C4-2B (cell line): ENCODE results near the gene COL15A1.

Experiments used
- H3K27ac ChIP-seq: fragments of 450-650 bp; 2 replicates; pipeline ENCODE4 v1.5.1; 2017
- ZFX ChIP-seq: fragments of 450-650 bp; IDR thresholded peaks from 2 replicates; pipeline ENCODE4 v1.6.1; 2017
- TF ChIP-seq, protein P1 (sequence below): fragments of 450-650 bp; conservative IDR thresholded peaks from 2 replicates; pipeline ENCODE4 v1.5.1; 2017; ENCODE audit warnings: mild to moderate bottlenecking

COL15A1 gene

DNA sequence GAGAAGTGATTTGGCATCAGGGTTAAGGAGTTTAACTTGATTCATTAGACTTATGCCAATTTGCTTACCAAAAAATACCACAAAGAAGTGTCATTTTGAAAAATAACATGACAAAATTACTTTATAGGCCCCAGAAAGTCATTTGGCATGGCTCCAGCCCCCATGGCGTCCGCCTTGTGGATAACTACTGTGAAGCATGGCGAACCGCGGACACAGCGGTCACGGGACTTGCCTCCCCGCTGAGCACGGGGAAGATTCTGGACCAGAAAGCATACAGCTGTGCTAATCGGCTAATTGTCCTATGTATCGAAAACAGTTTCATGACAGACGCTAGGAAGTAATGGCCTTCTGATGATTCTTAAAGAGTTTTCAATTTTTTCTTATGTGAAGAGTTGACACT lies 125.8 kb downstream of the COL15A1 start:
- no peak for TF ChIP-seq ZFX
- TF ChIP-seq, protein P1, sequence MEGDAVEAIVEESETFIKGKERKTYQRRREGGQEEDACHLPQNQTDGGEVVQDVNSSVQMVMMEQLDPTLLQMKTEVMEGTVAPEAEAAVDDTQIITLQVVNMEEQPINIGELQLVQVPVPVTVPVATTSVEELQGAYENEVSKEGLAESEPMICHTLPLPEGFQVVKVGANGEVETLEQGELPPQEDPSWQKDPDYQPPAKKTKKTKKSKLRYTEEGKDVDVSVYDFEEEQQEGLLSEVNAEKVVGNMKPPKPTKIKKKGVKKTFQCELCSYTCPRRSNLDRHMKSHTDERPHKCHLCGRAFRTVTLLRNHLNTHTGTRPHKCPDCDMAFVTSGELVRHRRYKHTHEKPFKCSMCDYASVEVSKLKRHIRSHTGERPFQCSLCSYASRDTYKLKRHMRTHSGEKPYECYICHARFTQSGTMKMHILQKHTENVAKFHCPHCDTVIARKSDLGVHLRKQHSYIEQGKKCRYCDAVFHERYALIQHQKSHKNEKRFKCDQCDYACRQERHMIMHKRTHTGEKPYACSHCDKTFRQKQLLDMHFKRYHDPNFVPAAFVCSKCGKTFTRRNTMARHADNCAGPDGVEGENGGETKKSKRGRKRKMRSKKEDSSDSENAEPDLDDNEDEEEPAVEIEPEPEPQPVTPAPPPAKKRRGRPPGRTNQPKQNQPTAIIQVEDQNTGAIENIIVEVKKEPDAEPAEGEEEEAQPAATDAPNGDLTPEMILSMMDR, result no peak
- H3K27ac ChIP-seq, result no peak overlapping the region

DNA sequence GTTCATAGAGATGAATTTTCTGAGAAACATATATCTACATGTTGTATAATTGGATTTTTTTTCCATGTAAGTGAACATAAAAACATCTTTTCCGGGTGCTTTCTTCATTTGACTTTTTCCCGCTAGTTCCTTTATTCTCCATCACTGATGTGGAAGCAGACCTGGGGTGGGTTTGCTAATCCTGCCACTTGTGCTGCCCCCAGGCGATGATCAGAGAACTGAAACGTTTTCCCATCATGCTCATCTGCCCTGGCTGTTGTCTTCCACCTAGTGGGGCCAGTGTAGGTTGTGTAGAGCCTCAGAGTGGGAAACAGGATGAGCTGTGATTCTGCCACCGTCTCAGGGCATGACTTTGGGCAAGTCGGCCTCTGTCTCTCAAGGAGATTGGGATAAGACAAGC lies 127.0 kb downstream of the COL15A1 start:
- H3K27ac ChIP-seq, result no peak overlapping the region
- TF ChIP-seq ZFX, result no peak
- TF ChIP-seq, protein P1, result no peak

DNA sequence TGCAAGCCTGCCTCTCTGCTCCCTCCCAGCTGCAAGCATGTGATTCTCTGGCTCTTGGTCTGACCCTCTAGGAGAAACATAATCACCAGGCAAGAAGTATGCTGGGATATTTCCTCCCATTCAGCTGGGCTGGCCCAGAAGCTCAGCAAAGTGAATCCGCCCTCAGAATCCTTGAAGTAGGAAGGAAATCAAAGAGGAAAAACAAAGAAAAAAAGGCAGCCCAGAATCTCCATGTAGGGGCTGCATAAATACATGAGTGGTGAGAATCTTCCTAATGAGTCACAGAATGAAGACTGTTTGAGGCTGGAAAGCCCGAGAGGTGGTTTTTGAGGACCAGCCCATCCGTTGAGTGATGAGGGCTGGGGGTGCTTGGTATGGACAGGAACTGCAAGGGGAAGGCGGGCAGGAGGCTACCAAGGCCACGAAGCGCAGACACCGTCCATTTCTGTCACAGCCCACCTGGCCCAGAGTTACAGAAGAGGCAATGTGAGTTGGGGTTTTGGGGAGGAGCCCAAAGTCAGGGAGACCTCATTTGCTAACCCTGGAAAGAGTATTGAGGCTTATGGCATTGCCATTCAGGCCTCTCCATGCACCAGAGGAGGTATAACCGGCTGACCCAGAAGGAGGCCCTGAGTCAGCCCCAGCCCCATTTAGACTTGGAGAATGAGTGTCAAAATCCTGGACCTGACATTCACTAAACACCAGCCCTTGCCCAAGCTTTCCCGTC lies 127.8 kb downstream of the COL15A1 start:
- TF ChIP-seq, protein P1, result no peak
- TF ChIP-seq ZFX, result no peak
- no peak overlapping the region for H3K27ac ChIP-seq

DNA sequence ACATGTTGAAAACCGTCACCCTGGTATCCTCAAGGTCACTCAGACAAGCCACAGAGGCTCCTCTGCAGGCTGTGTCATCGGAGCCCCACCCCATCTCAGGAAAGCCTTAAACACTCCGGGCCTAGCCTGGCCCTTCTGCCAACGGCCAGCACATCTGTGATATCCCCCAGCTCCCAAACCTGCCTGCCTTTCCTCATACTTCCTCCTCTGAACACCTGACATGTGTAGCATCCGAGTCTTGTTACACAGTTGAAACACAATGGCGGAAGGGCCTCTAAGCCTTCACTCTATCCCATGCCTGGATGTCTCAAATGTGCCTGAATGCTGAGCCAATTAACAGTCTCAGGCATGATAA lies 128.3 kb downstream of the COL15A1 start:
- H3K27ac ChIP-seq, result no peak overlapping the region
- TF ChIP-seq, protein P1, result no peak
- TF ChIP-seq ZFX, result no peak

DNA sequence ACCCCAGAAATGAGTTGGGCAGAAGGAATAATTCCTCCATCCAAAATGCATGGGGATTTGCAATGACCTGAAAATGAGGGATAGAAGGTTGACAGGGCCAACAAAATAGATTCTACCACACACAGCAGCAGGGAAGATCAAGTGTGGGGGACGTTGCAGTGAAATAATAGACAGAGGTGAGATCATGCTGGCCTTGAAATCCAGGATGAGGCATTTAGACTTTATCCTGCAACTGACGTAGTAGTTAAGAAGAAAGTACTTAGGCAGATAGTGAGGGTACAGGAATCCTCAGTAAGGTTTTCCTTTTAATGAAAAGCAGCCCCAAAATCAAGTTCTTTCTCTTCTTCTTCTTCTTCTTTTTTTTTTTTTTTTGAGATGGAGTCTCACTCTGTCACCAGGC lies 129.6 kb downstream of the COL15A1 start:
- no peak overlapping the region for H3K27ac ChIP-seq
- TF ChIP-seq ZFX, result no peak
- TF ChIP-seq, protein P1, result no peak

DNA sequence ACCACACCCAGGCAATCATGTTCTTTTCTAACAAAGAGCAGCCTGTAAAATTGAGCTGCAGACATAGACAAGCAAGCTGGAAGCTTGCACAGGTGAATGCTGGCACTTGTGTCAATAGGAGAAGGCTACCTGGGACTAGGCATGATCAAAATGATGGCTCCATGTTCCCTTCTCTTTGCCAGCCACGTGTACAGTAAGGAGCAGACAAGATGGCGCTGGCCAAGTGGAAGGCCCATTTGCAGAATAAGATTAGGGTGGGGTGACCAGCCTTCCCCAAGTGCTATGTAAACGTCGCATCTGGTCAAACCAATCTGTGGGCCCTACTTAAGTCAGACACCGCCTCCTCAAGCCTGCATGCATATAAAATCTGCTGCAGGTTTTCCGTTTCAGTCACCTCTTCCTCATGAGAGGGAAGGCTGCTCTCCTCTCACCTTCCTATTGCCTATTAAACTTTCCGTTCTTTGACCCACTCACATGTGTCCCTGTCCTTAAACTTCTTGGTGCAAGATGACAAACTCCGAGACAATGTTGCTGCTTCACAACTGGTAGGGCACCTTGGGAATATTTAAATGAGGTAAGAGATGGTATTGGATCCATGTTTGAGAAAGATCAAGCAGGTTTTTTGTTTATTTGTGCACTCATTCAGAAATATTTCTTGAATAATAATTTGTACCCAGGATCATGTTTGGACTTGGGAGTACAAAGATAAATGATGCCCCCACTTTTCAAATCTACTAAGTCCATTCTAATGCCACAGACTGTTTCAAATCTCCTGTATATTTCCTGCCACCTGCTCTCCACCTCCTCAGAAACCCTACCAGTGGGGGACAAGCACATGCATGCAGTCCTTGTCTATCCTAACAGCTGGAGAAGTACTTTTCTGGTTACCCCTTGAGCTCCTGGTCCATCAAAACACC lies 130.5 kb downstream of the COL15A1 start:
- H3K27ac ChIP-seq, result no peak overlapping the region
- TF ChIP-seq ZFX, result no peak
- TF ChIP-seq, protein P1, result no peak

DNA sequence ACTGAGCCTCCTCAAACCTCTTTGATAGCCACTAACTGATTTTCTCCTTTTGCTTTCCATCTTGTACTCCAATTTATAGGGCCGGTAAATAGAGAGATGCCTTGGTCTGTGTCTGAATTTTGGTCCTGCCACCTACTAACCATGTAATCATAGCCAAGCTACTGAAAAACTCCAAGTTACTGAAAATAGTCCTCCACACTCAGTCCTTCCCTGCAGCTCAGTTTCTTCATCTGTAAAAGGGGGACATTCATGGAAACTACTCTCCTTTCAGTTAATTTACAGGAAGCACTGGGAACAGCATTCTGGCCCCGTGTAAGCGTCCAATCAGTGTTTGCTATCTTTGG lies 131.2 kb downstream of the COL15A1 start:
- TF ChIP-seq, protein P1, result no peak
- no peak for TF ChIP-seq ZFX
- H3K27ac ChIP-seq, result no peak overlapping the region
